ENCODE results near the gene RMRP.
A peak's percentile ranks its signal among the peaks of the same experiment; 100 is the strongest.
"Not testable (repeated sequence)": the region's sequence is repeated elsewhere in the genome, so short reads cannot be mapped to it uniquely, and the experiment has no call there.

RMRP gene

DNA sequence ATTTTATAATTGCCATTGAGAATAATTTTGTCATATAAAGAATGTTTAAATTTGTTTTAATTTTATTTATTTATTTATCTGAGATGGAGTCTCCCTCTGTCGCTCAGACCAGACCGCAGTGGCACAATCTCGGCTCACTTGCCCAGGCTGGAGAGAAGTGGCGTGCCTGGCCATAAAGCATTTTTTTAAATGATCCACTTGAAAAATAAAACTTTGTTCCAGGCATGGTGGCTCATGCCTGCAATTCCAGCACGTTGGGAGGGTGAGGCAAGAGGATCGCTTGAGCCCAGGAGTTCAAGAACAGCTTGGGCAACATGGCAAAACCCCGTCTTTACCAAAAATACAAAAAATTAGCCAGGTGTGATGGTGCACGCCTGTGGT, 5.0 kb downstream of the RMRP start:
- DNase-seq (ENCODE audit: low read depth): no peak
- H3K4me3 ChIP-seq (ENCODE audit: low read depth, low read length): no peak overlapping the region
- TF ChIP-seq, protein P1, sequence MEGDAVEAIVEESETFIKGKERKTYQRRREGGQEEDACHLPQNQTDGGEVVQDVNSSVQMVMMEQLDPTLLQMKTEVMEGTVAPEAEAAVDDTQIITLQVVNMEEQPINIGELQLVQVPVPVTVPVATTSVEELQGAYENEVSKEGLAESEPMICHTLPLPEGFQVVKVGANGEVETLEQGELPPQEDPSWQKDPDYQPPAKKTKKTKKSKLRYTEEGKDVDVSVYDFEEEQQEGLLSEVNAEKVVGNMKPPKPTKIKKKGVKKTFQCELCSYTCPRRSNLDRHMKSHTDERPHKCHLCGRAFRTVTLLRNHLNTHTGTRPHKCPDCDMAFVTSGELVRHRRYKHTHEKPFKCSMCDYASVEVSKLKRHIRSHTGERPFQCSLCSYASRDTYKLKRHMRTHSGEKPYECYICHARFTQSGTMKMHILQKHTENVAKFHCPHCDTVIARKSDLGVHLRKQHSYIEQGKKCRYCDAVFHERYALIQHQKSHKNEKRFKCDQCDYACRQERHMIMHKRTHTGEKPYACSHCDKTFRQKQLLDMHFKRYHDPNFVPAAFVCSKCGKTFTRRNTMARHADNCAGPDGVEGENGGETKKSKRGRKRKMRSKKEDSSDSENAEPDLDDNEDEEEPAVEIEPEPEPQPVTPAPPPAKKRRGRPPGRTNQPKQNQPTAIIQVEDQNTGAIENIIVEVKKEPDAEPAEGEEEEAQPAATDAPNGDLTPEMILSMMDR (conservative IDR thresholded peaks at IDR 0.05; ENCODE audit: low read depth, low read length): no peak

DNA sequence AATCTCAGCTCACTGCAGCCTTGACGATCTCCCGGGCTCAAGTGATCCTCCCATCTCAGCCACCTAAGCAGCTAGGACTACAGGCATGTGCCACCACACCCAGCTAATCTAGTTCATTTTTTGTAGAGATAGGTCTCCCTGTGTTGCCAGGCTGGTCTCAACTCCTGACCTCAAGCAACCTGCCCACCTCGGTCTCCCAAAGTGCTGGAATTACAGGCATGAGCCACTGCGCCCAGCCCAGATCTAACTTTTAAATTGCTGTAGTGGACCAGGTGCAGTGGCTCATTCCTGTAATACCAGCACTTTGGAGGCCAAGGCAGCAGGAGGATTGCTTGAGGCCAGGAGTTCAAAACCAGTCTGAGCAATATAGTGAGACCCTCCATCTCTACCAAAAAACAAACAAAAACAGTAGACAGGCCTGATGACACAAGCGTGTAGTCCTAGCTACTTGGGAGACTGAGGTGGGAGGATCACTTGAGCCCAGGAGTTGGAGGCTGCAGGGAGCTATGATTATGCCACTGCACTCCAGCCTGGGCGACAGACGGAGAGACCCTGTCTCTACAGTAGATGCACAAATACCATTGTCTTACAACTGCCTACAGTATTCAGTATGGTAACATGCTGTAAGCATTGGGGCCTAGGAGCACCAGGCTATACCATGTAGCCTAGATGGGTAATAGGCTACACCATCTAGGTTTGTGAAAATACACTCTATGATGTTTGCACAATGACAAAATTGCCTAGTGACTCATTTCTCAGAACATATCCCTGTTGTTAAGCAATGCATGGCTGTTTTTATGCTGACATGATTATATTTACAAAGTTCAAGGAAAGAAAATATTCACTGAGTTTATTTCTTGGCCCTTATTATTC, 5.6 kb downstream of the RMRP start:
- no peak overlapping the region for H3K4me3 ChIP-seq (ENCODE audit: low read depth, low read length)
- TF ChIP-seq, protein P1 (conservative IDR thresholded peaks at IDR 0.05; ENCODE audit: low read depth, low read length): no peak
- DNase-seq (ENCODE audit: low read depth): peak; percentile 73

DNA sequence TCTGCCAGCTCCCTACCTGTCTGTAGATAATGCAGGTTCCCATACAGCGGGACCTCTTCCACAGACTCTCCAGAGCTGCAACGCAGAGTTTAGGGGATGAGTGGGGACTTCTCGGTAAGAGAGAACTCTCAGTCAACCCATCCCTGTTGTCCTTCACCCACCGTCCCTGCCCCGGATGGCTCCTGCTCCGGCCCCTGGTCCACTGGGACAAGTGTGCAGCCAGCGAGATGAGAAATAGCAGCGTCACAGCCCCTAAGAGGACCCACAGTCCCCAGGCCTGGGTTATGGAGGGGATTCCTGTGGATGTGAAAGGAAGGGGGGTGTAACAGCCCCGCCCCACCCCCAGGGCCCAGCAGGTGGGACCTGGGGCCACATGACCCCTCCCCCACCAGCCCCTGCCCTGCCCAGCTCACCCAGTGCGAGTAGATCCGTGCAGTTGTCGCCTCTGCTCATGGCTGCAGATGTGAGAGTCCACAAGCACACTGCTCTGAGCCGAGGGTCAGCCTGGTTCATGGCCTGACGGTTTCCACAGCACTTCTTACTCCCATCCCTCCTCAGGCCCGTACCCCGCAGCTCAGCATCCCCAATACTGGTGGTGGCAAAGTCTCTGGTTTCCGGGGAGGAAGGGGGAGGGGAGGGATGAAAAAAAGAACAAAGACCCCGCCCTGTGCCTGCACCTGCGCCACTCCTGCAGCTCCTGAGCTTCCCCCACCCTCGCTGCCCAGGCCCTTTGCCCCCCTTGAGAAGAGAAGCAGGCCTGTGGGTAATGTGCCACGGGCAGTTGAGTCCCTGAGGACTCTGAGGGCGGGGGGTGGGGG, 7.3 kb downstream of the RMRP start, which contains the start of gene SIT1:
Gene SIT1 (minus strand): TSS at position 591 of the 818 bp plus-strand sequence. CDS start 78 bp downstream, at position 513.
- TF ChIP-seq, protein P1 (conservative IDR thresholded peaks at IDR 0.05; ENCODE audit: low read depth, low read length): no peak
- no peak within 1 kb of the TSS for H3K4me3 ChIP-seq (ENCODE audit: low read depth, low read length)
- no peak for DNase-seq (ENCODE audit: low read depth)

DNA sequence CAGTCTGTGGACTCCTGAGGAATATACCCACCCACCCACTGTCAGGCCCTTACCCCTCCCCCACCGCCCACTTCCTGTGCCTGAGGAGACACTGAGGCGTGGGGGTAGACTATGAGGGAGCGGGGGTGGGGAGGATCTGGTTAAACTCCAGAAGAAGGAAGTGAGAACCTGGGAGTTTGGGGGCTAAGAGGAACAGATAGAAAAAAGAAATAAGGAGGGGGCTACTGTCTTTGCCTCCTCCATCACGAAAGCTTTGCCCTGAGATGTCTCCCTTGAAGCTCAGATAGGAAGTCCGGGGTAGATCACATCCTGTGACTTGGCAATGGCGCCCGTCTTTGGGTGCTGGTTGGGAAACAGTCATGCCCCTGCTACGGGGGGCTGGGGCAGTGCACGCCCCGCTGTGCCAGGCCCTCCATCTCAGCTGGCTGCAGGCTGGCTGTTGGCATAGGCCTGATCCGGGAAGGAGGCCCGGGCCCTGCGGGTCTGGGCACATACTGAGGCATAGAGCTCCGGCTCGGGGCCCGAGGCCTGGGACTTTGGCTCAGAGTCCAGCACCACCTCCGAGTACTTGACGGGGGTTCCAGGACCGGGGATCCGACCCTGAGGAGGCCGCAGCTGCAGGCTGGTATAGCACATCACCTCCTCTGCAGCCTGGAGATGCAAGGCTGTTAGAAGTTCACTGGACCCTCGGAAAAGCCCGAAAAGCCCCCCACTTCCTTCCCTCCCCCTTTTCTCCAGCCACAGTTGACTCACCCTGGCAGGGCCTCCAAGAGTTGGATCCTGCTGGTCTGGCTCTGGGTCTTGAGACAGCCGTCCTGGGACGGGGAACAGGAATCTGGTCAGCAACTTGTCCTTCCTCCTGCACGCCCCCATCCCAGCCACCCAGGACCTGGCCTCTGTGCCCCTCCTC, 8.1 kb downstream of the RMRP start:
- no peak overlapping the region for H3K4me3 ChIP-seq (ENCODE audit: low read depth, low read length)
- DNase-seq (ENCODE audit: low read depth): no peak
- TF ChIP-seq, protein P1 (conservative IDR thresholded peaks at IDR 0.05; ENCODE audit: low read depth, low read length): no peak

DNA sequence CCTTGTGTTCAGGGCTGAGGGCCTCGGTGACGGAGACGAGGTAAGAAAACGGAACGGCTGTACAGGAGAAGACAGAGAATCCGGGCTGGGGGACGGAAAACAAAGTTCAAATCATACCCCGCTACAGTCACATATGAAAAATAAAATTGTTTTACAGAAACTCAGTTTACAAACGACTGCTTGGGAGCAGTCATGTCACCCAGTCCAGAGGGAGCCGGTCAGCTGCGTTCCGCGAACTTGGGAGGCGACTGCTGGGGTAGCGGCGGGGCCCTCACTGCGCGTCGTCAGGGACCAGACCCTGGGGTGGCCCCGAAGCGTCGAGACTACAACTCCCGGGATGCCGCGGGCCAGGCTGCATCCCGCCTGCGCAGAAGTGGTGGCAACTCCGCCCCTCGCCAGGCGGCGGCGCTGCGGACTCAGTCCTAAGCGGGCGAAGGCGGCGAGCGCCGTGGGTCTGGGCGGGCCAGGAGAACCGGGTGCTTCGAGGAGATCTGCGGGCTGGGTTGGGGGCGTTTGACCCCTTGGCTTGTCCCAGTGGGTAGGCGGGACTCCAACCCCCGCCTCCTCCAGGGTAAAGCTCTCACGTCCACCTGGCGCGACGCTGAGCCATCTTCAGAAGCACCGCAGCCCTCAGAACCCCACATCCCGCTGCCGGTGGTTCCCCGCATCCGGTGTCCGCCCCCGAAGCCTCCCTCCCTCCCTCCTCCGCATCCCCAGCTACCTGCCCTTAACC, 11.1 kb downstream of the RMRP start:
- TF ChIP-seq, protein P1 (conservative IDR thresholded peaks at IDR 0.05; ENCODE audit: low read depth, low read length): peak; percentile 80
- DNase-seq (ENCODE audit: low read depth): peak; percentile 90
- H3K4me3 ChIP-seq (ENCODE audit: low read depth, low read length): peak overlapping the region; percentile 79

DNA sequence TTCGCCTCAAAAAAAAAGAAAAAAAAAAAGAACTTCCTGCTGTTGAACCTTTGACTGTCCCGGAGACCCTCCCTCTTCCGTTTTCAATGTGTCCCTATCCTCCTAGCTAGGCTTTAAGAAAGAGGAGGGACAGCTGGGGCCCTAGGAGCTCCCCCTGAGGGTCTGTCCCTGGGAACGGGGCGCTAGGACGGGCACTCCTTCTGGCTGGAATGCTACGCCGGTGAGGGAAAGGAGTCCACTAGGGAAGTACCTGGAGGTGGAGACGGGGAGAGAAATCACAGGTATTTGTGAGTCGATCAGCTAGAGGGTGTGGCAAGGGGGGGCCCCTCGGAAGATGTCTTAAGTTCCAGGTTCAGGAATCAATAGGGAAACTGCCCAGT, 11.7 kb downstream of the RMRP start:
- DNase-seq (ENCODE audit: low read depth): no peak
- peak overlapping the region; percentile 79 for H3K4me3 ChIP-seq (ENCODE audit: low read depth, low read length)
- TF ChIP-seq, protein P1 (conservative IDR thresholded peaks at IDR 0.05; ENCODE audit: low read depth, low read length): peak; percentile 41

DNA sequence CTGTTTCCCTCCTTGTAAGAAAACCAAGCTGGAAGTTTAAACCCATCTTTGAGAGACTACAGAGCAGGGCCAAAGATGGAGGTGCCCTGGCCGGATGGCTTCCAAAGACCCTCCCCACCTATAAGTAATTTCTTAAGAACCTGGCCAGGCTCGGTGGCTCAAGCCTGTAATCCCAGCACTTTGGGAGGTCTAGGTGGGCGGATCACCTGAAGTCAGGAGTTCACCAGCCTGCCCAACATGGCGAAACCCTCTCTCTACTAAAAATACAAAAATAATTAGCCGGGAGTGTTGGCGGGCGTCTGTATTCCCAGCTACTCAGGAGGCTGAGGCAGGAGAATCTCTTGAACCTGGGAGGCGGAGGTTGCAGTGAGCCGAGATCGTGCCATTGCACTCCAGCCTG, 12.1 kb downstream of the RMRP start:
- not testable (repeated sequence) for DNase-seq (ENCODE audit: low read depth)
- H3K4me3 ChIP-seq (ENCODE audit: low read depth, low read length): peak overlapping the region; percentile 79
